ENCODE measurements around the gene DDA1.

Gene DDA1

DNA sequence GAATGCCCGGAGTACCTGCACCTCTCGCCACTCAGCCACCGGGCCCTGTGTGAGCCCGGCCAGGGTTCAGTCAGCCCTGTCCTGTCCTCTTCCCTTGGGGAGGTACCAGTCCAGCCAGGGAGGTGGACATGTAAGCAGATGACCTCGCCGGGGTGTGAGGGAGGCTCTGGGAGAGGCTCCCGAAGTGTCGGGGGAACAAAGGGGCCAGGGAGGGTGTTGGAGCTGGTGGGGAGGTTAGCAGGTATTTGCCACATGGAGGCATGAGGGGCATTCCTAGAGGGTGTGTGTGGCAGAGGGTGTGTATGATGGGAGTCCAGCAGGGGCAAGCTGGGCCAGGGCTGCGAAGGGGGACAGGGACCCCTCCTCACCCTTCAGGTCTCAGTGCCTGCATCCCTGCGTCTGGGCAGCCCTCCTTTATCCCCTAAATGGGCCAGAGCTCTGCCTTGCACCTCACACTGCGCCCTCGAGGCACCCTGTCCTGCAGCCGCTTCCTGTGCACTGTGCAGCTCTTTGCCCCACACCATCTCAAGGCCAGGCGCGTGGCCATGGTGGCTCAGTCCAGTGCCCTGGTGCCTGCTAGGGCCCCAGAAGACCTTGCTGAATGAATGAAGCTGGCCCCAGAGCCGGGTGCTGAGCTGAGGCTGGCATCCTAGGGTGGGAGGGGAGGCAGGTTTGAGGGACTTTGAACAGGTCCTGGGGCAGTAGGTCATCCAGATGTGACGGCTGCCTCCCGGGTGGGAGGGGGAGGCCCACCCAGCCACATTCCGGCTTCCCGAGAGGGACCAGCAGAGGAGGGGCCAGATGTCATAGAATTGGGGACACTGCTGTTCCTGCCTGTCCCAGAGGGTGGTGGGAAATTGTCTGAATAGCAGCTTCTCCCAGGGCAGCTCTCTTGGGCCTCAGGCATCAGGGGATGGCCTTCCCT, 3.1 kb downstream of the DDA1 start:
- no peak for DNase-seq

DNA sequence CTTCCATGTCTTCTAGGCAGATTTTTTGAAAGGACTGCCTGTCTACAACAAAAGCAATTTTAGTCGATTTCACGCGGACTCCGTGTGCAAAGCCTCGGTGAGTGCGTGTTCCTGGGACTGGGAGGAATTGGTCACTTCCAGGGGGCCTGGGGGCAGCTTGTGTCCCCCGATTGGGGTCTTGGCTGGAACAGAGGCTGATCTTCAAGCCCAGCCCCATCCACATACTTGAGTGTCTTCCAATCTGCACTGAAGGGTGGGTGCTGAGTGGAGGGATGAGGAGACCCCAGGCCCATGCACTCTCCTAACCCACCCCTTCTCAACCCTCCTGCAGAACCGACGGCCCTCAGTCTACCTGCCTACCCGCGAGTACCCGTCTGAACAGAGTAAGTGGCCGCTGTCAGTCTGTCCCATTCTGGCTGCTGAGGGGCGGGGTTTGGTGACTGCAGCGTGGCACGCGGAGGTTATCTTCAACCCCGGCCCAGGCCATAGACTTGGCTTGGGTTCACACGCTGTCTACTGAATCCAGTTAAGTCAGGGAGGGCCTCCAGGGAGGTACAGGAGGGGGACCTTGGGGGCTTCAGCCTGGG, 4.7 kb downstream of the DDA1 start:
- DNase-seq, result no peak

DNA sequence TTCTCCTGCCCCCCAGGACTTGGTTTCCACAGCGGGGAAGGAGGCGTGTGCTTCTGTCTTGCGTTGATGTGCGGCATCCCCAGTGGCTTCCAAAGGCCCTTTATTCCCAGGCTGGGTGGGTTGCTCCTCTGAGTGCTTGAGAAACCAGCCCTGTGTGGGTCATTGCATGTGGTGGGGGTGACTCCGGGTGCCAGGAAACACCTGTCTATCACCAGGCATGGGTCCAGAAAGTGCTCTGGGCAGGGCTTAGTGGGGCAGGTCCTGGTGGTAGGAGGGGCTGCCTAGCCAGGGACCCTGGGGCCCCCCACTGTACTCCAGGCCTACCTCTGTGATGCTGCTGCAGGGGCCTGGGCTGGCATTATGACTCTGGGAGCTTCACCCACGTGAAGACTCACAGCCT, 9.6 kb downstream of the DDA1 start:
- DNase-seq, result no peak

DNA sequence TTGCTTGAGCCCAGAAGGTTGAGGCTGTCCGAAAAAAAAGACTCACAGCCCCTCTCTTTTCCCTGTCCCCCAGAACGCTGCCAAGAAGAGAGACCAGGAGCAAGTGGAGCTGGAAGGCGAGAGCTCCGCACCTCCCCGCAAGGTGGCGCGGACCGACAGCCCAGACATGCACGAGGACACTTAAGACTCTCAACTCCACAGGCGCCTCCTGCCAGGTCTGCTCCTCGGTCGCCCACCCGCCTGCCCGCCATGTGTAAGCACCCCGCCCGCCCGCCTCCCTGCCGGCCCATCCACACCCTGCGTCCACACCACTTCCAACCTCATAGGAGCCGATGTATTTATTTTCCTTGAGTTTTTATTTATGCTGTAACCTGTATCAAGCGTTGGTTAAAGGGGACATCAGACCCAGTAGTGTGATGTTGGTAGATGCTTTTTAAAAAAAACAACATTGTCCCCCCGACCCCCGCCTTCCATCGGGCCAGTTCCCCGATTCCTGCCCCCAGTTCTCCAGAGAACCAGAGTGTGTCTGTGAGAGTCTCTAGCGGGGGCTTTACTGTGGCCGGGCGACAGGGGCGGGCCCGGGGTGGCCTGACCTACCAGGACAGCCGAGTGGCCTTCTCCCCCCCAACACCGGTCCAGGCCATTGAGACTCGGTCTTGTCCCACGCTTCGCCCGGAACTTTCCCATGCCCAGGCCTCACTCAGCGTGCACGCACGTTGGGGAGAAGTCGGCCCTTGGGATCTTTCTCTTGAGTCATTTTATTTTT, 10.3 kb downstream of the DDA1 start:
- no peak for DNase-seq

DNA sequence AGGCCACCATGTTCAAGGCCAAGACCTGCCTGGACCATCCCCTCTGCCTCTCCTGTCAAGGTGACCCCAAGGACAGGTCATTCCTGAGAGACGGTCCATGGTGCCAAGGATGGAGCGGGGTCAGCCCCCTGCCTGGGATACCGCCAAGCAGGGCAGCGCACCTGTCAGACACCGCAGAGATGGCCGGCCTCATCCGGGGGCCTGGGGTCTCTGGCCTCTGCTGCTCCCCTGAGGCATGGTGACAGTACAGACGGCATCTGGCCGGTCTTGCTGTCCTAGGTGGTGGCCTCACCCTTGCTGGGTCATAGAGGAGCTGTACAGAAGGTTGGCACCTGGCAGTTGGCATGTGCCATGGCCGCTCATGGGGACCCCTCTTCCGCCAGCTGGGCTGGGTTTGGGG, 11.1 kb downstream of the DDA1 start:
- no peak for DNase-seq

DNA sequence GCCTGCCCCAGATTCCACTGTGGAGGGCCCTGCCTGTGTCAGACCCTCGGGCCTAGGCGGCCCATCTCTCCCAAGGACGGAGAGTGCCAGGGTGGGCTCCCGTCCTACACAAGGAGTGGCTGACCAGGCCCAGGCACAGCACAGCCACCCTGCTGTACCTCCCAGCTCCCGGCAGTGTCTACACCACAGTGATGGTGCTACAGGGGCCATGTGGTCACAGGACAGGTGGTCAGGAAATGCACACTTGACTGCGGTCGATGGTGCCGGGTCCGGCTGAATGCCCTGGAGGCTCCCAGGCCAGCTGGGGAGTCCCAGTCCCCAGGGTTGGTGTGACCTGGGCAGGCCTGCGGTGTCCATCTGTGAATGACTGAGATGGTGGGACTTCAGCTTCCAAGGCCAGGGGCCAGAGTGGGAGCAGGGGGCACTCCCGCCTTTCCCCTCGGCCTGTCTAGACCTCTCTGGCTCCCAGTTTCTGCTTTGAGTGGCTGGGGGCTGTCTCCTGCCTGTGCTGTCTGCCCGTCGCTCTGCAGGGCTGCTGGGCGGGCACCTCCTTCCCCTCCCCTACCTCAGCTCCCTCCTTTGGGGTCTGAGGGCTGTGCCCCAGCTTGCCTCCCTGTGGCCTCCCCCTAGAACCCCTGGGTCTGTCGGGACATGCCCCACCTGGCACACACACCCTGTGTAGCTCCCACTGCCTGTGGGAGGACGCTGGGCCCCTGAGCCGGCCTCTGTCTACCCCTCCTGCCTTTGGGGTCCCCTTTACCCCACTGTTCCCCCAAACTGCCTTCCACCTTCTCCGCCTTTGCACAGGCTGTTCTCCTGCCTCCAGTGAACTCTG, 12.5 kb downstream of the DDA1 start:
- no peak for DNase-seq

DNA sequence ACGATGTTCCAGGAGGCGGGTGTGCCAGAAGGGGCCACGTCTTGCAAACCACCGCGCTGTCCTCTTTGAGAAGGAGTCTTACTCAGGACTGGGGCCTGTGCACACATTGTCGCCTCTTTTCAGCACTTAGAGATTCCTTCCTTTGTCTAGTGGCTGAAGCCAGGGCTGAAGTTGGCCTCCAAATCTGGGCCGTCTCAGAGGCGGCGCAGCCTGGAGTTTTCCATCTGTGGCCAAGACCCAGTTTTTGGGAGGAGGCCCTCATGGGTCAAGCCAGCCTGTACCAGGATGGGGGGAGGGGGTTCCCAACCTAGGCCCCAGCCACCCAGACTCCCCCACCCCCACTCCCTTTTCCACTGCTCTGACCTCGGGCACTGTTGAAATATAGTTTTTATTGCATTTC, 13.5 kb downstream of the DDA1 start:
- no peak for DNase-seq

DNA sequence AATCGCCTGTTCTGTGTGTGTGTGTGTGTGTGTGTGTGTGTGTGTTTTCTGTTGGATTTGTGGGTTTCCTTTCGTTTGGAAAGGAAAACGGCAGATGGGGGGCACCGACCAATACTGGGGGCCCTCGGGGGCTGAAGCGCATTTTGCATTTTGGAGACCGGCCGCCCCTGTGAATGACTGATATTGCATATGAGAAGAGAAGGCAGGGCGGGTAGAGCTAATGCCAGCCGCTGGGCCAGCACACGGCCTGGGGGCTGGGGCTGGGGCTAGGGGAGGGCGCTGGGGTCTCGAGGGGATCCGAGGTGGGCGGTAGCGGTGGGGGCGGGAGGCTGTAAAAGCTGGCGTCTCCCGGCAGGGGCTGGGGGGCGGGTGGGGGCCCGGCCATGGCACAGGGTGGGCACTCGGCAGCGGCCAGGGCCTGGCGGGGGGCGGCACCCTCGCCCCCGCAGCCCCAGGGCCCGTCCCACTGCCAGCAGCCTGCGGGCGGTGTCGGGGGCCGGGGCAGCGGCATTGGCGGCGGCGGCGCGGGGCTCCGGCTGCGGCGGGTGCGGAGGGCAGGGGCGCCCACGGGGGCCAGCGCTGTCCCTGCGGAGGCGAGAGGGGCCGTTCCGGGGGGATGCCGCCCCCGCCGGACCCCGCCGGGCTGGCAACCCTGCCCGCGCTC, 14.1 kb downstream of the DDA1 start:
- DNase-seq, result no peak

DNA sequence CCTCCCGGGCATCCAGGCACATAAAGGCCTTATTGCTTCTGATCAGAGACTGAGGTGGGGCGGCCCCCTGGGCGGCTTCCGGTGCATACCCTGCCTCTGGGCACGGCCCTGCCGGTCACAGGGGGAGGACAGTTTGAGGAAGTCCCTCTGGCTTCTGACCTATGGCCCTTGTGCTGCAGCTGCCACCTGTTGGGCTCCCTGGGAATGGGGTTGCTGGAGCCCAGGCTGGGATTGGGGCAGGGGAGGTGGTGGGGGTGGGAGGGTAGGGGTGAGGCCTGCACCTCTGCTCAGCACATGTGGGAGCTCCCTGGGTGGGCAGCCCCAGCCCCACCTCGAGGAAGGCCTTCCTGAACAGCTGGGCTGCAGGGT, 14.6 kb downstream of the DDA1 start:
- no peak for DNase-seq

DNA sequence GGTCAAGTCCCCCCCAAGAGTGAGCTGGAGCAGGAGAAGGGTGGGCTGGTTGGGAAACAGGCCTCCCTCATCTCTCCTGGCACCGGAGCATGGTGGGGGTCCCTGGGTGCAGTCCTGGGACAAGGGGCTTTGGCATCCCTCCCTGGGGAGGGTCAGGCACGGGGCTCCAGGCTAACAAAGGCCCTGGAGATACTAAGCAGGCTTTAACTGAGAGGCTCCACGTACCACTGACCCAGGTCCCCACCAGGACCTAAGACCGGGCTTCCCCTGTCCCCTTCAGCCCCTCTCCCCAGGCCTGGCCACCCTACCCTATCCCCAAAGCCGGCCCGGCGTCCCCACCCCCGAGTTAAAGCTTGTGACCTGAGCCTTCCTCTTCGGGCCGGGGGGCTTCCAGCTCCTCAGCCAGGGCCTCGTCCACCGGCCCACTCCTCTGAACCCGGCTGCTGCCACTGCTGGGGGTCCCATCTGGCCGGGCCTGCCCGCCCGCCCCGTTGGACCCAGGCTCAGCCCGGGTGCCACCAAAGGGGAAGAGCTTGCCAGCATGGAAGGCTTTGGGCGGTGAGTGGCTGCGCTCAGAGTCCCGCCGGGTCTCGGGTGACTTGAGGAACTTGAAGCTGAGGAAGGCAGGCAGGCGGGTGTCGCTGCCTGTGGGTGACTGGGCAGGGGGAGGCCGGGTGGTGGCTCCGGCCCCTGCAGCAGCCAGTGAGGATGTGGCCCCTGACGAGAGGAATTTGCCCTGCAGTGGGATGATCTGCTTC, 15.2 kb downstream of the DDA1 start:
- DNase-seq, result no peak

DNA sequence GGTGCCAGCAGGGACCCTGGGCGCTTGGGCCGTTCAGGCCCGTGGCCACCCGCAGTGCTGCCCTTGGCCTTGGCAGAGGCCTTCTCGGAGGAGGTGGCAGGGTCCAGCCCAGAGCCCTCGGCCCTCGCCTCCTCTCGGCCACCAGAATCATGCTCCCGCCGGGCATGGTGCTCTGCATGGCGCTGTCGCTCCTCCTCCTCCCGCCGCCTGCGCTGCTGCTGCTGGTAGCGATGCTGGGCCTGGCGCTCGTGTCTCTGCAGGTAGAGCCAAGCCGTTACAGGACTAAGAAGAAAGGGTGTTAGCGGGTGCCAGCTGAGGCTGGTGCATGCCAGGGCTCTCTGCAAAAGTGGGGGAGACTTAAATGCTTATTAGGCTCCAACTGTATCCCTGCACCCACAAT, 15.8 kb downstream of the DDA1 start:
- no peak for DNase-seq

DNA sequence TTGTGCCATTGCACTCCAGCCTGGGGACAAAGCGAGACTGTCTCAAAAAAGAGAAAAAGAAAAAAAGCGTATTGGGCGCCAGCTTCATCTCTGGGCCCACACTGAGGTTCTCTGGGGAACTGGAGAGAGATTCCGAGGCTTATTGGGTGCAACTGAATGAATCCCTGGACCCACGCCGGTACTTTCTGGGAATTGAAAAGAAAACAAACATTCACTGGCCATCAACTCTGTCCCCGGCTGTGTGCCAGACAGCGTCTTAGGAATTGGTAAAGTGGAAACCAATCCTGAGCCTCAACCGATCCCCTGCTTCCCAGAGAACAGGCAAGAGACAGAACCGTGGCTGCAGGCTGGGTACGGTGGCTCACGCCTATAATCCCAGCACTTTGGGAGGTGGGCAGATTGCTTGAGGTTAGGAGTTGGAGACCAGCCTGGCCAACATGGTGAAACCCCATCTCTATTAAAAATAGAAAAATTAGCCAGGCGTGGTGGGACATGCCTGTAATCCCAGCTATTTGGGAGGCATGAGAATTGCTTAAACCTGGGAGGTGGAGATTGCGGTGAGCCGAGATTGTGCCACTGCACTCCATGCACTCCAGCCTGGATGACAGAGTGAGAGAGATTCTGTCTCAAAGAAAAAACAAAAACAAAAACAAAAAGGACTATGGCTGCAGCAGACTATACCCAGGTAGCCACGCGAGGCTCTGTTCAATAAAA, 16.7 kb downstream of the DDA1 start:
- no peak for DNase-seq

DNA sequence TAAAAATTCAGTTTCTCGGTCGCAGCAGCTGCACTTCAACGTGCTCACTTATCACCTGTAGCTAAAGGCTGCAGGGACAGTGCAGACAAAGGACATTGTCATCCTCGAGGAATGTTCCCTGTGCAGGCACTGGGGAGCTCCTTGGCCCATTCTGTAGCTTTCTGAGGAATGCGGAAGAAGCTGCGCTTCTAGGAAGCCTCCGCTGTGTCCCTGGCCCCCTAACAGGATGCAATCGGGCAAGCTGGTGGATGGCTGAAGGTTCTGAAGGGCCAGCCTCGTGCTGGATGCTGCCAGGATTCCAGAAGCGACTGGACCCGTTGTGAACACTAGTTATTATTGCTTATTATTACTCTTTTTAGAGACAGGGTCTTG, 17.2 kb downstream of the DDA1 start:
- DNase-seq, result no peak

DNA sequence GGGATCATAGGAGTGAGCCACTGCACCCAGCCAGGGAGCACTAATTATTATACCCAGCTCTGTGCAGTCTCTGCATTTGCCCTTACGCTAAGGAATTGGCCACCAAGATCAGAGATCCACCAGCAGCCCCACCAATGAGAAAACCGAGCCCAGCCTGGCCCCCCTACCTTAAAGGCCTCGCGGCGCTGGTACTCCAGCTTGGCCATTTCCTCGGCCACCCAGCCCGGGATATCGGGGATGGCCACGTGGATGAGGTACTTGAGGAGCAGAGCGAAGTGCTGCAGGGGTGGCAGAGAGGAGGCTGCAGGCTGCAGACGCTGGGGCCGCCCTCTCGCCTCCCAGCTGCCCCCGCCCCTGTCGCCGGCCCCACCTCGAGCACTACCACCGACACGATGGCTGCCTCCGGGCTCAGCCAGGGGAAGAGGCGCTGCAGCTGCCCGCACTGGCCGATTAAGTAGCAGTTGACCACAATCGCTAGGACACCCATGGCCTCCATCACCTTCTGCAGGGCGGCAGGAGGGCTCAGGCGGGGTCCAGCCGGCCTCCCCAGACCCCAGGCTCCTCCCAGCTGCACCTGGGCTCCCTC, 17.8 kb downstream of the DDA1 start:
- DNase-seq, result no peak

DNA sequence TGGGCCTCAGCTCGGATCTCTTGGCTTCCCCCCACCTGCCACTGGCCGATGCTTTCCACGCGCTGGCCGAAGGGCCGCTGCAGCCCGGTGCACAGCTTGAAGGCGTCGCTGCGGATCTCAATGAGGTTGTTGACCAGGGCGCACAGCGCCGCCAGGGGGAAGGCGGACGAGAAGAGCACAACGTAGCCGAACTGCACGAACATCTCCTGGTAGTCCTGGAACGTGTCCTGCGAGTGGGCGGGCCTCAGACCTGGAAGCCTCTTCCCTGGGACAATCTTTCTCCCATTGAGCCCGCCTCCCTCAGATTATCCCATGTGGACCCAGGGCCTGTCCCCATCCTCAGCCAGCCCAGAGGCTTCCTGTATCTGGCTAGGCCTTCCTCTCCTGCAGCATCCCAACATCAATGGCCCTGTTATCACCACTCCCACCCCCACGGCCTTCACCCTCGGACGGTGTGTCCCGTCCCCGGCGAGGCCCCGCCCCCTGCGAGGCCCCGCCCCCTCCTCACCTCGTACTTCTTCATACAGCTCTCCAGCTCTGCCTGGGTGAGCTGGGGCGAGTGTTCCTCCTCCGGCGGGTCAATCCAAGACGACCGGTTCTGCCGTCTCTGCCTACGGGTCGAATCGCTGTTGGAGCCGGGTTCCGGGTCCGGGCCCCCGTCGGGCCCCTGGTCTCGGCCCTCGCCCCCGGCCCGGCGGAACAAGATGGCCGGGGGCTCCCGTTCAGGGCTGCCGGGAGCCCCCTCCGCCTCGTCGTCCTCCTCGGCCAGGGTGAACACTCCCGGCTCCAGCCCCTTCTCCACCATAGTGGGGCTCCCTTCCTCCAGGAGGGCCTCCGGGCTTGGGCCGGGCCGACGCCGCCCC, 18.5 kb downstream of the DDA1 start:
- no peak for DNase-seq

DNA sequence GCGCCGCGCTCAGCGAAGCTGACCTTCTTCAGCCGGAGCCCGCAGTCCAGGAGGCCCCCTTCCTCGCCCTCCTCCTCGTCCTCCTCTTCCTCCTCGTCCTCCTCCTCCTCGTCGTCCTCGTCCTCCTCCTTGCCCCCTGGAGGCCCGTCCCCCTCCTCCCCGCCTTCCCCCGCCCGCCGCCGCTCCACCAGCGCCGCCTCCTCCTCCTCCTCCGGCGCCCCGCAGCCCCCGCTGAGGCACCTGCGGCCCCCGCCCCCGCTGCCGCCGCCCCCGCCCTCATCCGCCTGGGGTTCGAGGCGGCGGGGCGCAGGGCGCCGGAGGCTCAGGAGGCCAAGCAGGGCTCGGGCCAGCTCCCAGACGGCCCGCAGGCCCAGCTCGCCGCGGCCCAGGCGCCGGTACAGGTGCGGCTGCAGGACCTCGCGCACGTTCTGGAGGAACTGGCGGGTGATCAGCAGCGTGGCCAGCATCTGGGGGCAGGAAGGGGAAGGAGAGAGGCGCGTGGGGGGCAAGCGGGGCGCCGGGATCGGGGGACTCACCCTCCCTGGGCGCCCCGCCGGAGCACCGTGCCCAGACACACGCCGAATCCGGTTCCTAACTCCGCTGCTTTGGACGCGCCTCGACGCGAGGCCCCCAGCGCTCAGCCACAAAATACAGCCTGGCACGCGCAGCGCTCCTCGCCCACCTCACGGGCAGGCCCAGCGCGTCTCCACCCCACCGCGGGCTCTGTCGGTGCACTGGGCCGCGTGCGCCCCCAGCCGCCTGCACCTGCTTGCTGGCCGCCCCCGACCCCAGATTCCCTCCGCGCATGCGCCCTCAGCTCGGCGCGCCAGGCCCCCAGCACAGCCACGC, 19.4 kb downstream of the DDA1 start:
- DNase-seq, result no peak

DNA sequence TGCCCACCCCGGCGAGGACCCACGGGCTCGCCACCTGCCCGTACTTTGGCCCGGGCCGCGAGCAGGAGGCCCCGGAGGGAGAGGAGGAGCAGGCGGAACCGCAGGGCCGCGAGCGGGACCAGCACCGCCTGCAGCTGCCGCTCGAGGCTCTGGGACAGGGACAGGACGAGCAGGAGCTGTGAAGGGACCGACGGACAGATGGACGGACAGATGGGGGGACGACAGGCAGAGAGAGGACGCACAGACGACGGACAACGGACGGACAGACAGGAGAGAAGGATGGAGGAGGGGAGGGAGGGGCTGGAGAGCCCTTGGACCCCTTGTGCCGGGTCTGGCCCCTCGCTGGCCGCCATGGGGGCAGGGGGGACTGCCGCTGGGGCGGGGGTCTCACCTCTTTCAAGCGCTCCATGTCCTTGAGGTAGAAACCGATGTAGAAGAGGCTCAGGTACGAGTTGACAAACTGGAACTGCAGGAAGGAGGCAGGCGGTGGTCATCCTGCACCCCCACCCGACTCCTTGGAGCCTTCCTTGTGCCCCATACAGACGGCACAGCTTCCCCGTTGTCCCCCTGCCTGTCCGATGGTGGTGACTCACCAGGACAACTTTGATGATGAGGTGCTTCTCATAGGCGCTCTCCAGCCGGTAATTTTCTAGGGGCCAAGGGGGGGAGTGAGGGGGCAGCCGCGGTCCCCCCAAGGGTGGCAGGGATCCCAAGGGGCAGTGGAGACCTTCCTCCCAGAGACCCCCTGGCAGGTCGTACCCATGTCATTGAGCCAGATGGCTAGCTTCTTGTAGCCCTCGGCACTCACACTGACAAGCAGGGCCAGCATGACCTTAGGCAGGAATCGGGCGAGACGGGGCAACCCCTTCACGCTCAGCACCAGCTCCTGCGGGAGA, 20.3 kb downstream of the DDA1 start:
- DNase-seq, result no peak
